ENCODE measurements around the gene XKR7.

DNA sequence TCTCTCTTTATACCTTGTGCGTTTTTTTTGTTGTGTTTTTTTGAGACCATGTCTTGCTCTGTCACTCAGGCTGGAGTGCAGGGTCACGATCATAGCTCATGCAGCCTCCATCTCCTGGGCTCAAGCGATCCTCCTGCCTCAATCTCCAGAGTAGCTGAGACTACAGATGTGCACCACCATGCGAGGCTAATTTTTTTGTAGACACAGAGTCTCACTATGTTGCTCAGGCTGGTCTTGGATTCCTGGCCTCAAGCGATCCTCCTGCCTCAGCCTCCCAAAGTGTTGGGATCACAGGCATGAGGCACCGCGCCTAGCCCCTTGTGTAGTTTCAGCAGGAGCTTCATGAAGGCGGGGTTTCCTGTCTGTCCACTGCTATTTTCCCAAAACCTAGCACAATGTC lies 43.4 kb upstream of the XKR7 start:
- TF ChIP-seq, protein P1, sequence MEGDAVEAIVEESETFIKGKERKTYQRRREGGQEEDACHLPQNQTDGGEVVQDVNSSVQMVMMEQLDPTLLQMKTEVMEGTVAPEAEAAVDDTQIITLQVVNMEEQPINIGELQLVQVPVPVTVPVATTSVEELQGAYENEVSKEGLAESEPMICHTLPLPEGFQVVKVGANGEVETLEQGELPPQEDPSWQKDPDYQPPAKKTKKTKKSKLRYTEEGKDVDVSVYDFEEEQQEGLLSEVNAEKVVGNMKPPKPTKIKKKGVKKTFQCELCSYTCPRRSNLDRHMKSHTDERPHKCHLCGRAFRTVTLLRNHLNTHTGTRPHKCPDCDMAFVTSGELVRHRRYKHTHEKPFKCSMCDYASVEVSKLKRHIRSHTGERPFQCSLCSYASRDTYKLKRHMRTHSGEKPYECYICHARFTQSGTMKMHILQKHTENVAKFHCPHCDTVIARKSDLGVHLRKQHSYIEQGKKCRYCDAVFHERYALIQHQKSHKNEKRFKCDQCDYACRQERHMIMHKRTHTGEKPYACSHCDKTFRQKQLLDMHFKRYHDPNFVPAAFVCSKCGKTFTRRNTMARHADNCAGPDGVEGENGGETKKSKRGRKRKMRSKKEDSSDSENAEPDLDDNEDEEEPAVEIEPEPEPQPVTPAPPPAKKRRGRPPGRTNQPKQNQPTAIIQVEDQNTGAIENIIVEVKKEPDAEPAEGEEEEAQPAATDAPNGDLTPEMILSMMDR (IDR thresholded peaks at IDR 0.05): no peak
- no peak for TF ChIP-seq EP300 (IDR thresholded peaks at IDR 0.05)
- no peak for TF ChIP-seq POLR2AphosphoS5 (IDR thresholded peaks at IDR 0.05)

Data from esophagus muscularis mucosa (tissue), 4 donors.